HG03135 (cell line): Measurements from ENCODE around the gene COL8A1.

Experiments
- ATAC-seq: cut with Tn5 transposase; IDR thresholded peaks from one replicate; pipeline ENCODE4 v1.9.1; 2021; ENCODE audit warnings: mild to moderate bottlenecking, moderate library complexity; ENCODE audit not compliant: unreplicated experiment

Gene COL8A1

GRCh38 chr3:99668044-99668443 is 29.6 kb downstream of the COL8A1 start:
- ATAC-seq, result no peak

GRCh38 chr3:99669879-99670555 is 31.6 kb downstream of the COL8A1 start:
- ATAC-seq, result no peak

GRCh38 chr3:99670556-99670950 is 32.2 kb downstream of the COL8A1 start:
- no peak for ATAC-seq

- ATAC-seq, result no peak
Measured at GRCh38 chr3:99674086-99674789, 35.8 kb downstream of the COL8A1 start.

- ATAC-seq, result no peak
Measured at GRCh38 chr3:99678023-99678422, 39.6 kb downstream of the COL8A1 start.

- ATAC-seq, result no peak
Measured at GRCh38 chr3:99678896-99679295, 40.5 kb downstream of the COL8A1 start.

- ATAC-seq, result no peak
Measured at GRCh38 chr3:99681512-99681911, 43.1 kb downstream of the COL8A1 start.

- ATAC-seq, result no peak
Measured at GRCh38 chr3:99681976-99682375, 43.6 kb downstream of the COL8A1 start.

- ATAC-seq, result no peak
Measured at GRCh38 chr3:99683465-99683864, 45.1 kb downstream of the COL8A1 start.

- ATAC-seq, result no peak
Measured at GRCh38 chr3:99683876-99684275, 45.5 kb downstream of the COL8A1 start.

- ATAC-seq, result no peak
Measured at GRCh38 chr3:99684644-99685043, 46.2 kb downstream of the COL8A1 start.

GRCh38 chr3:99686469-99686868 is 48.1 kb downstream of the COL8A1 start:
- no peak for ATAC-seq

GRCh38 chr3:99686955-99687612 is 48.7 kb downstream of the COL8A1 start:
- no peak for ATAC-seq

- ATAC-seq, result no peak
Measured at GRCh38 chr3:99690761-99691369, 52.5 kb downstream of the COL8A1 start.

GRCh38 chr3:99693636-99694035 is 55.2 kb downstream of the COL8A1 start:
- ATAC-seq, result no peak

GRCh38 chr3:99696497-99696896 is 58.1 kb downstream of the COL8A1 start:
- ATAC-seq, result no peak

GRCh38 chr3:99697250-99697649 is 58.9 kb downstream of the COL8A1 start:
- ATAC-seq, result no peak

GRCh38 chr3:99698932-99699331 is 60.5 kb downstream of the COL8A1 start:
- ATAC-seq, result no peak

- ATAC-seq, result no peak
Measured at GRCh38 chr3:99699841-99700240, 61.4 kb downstream of the COL8A1 start.

- ATAC-seq, result no peak
Measured at GRCh38 chr3:99700631-99701268, 62.4 kb downstream of the COL8A1 start.
